Pons (tissue), 1 donor: ENCODE data around the gene EDA.

Experiments
- DNase-seq: peaks from one replicate; pipeline ENCODE4 v3.0.0-alpha.2; 2016; ENCODE audit warnings: low spot score

EDA gene

DNA sequence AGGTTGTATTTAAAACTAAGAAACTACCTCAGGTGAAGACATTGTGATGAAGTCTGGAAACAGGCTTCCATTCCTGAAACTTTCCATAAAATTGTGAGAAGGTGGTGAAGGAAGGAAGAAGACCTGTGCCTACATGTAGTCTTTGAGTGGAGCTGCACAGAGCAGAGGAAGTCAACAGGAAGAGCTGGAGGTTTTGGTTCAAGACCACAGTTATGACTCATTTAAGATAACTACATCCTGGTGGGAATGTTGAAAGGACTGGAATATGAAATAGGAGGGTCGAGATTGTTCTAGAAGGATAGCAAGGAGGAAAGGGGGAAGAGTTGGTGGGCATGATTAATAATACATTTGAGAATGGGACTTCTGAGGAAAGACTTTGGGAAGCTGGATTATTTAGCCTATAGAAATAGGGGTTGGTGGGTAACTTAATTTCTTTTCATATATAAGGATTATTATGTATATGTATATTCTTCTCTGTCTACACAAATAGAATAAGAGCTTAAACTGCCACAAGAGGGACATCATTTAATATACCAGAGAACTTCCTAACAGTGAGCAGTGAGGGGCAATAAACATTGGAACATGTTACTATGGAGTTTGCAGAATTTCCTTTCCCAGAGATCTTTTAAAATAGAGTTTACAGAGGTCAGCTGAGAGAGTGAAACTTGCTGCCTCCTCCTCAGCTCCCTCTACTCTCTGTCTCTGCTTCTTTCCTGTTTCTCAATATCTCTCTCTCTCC is 410.4 kb downstream of the EDA start:
- no peak for DNase-seq

DNA sequence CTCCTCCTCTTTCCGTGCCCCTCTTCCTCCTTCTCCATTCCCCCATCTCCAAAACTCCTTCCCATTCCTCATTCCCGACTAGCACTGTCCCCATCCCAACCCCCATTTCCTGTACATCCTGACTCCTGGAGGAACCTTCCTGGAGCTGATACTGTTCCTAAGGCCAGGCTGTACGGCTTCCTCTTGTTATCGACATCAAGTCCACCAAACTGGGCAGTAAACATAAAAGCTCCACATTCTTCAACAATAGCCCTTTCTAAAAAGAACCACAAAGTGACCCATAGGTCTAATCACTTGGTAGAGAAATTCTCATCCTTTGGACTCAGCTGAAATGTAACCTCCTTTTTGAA is 410.9 kb downstream of the EDA start:
- DNase-seq, result no peak

- no peak for DNase-seq
These were observed 413.9 kb downstream of the EDA start for GRCh38 chrX:70029863-70030262.

DNA sequence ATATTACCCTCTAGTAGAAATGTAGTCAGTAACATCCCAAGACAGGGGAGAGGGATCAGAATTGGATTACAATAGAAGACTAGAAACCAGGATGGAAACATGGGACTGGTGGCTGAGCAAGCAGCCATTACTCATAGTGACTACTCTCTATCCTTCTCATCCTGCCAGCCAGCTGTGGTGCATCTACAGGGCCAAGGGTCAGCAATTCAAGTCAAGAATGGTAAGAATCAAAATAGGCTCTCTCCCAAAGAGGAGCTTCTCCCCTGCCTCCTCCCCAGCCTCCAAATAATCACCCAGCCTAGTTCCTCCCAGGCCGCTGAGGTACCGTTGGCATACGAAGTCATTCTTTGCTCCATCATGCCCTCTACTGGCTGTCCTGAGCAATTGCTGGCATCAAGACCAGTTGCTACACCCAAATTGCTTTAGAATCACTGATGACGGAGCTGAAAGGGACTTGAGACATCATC is 414.4 kb downstream of the EDA start:
- peak; percentile 52 for DNase-seq

DNA sequence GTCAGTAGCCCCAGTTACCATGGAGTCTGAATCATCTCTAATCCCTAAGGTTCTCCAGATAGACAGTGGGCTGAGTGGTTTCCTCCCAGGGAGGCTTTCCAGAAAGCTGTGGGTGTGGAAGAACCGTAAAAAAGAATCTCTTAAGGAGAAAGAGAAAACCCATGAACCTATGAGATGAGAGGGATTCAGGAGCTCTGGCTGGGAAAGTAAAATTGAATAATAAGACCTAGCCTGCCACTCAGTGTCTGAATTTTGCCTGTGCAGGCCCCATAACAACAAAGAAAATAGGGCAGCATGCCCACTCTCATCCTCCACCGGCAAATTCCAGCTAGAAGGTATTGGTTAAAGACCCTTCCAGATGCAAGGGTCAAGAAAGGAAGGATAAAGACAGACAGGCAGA is 416.9 kb downstream of the EDA start:
- no peak for DNase-seq

- DNase-seq, result no peak
These were observed 417.6 kb downstream of the EDA start for GRCh38 chrX:70033348-70034051.

DNA sequence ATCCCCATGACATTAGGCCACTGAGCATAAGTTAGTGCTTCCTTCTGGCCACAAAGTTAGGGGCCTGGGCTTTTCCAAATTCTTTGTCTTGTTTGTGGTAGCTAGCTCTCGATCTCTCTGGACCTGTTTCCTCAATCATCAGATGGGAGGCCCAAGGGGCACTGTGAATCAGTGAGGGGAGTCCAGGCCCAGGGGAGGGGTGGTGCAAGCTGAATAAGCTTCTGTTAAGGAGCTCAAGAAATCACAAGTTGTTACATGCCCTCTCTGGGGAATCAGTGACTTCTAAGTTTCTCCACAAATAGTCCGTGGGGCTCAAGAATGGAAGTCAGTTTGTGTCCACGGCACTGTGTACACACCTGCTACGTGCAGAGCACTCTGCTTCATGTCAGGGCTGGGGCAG is 418.7 kb downstream of the EDA start:
- no peak for DNase-seq

DNA sequence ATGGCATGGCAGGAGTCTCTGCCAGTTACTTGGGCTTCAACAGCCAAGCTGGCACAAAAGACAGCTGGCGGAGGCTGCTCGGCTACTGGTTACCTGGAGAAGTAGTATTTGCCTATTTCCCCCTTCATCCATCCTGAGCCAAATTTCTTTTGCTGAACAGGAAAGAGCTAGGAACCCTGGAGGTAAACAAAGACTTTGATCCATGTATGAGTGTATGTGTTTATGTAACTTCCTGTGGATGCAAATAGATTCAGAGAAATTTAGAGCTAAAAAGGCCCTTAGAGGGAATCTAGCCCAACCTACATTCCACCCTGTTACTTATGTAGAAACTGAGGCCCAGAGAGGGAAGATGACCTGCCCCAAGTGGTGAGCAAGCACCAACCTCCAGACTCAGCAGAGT is 422.6 kb downstream of the EDA start:
- DNase-seq, result no peak

- DNase-seq, result no peak
These were observed 423.0 kb downstream of the EDA start for GRCh38 chrX:70038951-70039350.

DNA sequence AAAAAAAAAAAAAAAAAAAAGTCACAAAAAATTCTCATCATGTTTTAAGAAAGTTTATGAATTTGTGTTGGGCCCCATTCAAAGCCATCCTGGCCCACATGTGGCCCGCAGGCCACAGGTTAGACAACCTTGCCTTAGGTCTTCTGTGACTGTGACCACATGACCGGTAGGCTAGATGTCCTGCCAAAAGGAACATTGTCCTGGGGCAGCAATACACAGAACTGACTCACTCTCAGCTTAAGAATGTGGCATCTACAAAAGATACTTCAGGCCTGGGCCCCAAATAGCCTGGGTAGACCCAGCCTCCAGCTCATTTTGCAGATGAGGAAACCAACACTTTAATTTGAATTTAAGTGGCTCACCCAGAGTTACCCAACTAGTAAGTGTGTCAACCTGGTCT is 423.8 kb downstream of the EDA start:
- DNase-seq, result no peak

- DNase-seq, result no peak
These were observed 426.1 kb downstream of the EDA start for GRCh38 chrX:70041993-70042392.

DNA sequence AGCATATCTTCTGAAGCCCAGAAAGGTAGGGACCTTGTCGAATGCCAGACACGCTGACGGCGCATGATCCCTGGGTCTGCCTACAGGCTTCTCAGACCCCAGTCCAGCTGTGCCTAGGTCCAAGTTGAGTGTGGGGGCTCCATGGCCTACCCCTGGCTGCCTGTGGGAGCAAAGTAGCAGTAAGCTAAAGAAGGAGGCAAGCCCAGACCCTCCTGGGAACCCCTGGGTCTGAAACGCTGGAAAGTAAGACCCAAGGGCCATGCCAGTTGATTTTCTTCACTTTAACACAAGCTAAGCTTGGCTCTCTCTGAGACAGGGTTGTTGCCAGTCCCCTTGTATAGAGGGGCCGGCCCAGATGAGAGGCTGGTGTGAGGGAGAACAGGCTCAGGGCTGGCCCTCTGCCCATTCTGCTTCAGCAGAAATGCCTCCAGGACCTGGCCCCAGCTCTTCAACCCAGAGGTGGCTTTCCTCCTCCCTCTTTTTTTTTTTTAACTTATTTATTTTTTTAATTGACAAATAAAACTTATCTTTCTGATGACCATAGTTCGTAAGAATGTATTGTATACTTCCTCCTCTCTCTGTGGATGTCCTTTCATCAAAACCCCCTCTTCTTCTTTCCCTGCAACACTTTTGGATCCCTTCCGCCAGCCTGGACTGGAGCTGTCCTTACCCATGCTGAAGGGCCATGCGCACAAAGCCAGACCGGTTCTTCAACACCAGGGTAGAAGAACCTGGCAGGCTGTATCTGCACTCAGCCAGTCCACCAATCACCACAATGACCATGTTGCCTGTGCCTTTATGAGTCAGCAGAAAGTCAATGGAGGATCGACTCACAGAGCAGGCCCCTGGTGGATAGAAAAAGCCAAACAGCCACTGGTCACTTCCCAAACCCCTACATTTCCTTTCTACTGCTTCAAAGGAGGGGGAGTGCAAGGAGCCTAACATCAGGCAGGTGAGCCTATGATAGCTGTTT is 426.8 kb downstream of the EDA start:
- DNase-seq, result no peak

DNA sequence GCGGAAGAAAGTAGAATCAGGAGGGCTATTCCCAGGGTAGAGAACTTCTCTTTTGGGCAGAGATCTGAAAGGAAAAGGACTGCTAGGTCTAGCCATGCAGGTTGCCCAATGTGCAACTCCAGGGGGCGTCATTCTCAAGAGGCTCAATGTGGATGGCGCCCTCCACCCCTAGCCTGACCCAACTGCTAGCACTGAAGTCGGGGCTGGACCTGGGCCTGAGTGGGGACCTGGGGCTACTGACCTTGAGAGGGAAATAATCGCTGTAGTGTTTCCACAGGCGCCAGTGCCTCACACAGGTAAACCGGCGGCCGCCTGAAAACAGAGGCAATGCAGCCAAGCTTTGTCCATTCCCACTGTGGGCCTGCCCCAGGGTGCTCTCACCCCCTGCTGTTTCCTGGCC is 427.8 kb downstream of the EDA start:
- no peak for DNase-seq

GRCh38 chrX:70044541-70045245 is 428.8 kb downstream of the EDA start:
- DNase-seq, result no peak

DNA sequence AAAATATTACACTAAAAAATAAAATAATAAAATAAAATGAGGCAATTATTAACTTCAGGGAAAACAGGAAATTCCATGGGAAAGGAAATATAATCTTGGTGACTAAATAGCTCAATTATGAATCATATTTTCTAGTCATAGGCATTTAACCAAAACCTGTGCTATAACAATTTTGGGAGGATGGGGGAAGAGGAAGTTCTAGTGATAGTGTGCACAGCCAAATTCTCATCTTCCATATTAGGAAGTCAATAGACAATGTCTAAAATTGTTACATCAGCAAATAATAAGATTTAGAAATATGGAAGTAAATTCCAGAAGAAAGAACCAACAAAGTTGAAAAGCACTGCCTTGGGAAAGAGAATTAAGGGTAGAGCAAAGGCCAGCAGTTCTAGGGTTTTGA is 431.1 kb downstream of the EDA start:
- DNase-seq, result no peak

DNA sequence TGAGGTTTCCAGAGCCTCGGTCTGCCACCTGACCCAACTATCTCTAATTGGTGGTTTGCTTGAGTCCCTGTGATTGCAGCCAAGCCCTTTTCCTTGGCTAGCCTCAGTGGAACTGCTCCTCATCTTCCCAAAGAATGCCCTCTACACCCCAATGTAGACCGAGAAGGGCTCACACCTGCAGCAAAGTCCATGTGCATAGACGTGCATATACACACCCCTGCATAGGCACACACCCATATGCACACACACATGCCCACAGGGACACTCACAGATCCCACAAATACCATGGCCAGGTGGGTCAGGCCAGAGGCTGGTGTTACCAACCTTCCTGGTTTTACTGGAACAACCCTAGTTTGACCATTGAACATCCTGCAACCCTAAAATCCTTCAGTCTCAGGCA is 433.5 kb downstream of the EDA start:
- DNase-seq, result no peak

- no peak for DNase-seq
These were observed 434.0 kb downstream of the EDA start, which contains the start of gene AWAT2 for GRCh38 chrX:70049925-70050324. TSS of gene AWAT2 (minus strand) at chrX:70049938. CDS start at chrX:70049932, 6 bp downstream.

GRCh38 chrX:70052895-70053615 is 437.1 kb downstream of the EDA start:
- no peak for DNase-seq

DNA sequence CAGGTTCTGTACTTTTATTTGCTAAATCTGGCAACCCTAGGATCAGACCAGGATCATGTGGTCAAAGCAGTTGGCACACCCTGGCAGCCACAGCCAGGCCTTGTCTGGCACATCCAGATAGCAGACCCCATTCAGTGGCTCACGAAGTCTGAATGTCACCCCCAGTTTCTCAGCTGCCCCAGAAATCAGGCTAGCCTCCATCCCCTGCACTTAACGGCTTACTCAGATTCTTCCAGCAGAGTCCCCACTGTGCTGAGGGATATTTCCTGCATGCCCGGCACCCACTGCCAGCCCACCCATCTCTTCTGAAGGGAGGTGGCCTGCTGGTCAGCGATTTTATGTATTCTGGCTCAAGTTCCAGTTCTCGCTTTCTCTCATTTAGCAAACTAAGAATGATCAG is 438.5 kb downstream of the EDA start:
- DNase-seq, result no peak

DNA sequence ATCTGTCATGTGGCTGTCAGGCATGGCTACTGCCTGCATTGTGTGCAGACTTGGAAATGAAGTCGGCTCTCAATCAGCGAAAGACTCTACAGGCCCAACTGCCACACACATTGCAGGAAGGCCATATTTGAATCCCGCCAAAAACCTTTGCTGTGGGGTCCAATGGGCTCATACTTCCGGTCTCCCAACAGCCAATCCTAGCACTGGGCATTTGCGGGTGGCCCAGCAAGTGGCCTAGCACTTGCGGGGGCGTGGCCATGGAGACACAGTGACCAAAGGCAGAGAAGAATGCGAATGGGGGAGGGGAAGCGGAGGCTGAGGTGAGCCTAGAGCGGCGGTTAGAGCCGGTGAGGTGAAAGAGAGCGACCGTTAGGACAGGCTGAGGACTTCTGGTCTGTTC is 446.2 kb downstream of the EDA start, which contains the start of gene OTUD6A:
Gene OTUD6A (plus strand): TSS at position 382 of the 400 bp plus-strand sequence. CDS start 68 bp downstream, outside the sequence.
- DNase-seq, result no peak

DNA sequence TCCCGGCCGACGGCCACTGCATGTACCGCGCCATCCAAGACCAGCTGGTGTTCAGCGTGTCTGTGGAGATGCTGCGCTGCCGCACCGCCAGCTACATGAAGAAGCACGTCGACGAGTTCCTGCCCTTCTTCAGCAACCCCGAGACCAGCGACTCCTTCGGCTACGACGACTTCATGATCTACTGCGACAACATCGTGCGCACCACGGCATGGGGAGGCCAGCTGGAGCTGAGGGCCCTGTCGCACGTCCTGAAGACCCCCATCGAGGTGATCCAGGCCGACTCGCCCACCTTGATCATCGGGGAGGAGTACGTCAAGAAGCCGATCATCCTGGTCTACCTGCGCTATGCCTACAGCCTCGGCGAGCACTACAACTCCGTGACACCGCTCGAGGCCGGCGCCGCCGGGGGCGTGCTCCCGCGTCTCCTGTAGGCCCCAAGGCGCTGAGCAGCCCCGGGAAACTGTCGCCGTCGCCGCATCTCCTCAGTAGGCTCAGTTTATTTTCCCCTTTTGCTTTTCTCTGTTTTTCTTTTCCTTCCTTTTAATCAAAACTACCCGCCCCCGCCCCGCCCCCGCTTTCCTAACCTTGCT is 447.1 kb downstream of the EDA start:
- DNase-seq, result no peak
